GM12878 (cell line): ENCODE measurements around the gene SLU7. TPM values are rescaled to one million over a fixed set of nuclear protein-coding genes. Genes with fewer than 3 reads are reported as not detected.

Experiments used
- ATF3 ChIP-seq: IDR thresholded peaks from 2 replicates; pipeline ENCODE4 v1.6.1; 2011; ENCODE audit warnings: low read depth, mild to moderate bottlenecking, low read length, moderate library complexity, borderline replicate concordance; ENCODE audit errors: extremely low read depth
- BCL11A ChIP-seq: IDR thresholded peaks from 2 replicates; pipeline ENCODE4 v1.6.1; 2011; ENCODE audit warnings: low read depth, low read length
- BCL3 ChIP-seq: IDR thresholded peaks from 2 replicates; pipeline ENCODE4 v1.6.1; 2011; ENCODE audit warnings: borderline replicate concordance, low read depth, mild to moderate bottlenecking, moderate library complexity, low read length; ENCODE audit not compliant: insufficient read depth, poor library complexity, severe bottlenecking
- CBFB ChIP-seq: IDR thresholded peaks from 2 replicates; pipeline ENCODE4 v1.6.1; 2016; ENCODE audit warnings: antibody characterized with exemption, low read depth
- CHD2 ChIP-seq: IDR thresholded peaks from 2 replicates; pipeline ENCODE4 v1.6.1; 2011; ENCODE audit warnings: low read depth, low read length, improper control_type of control experiment, borderline replicate concordance
- CHD4 ChIP-seq: fragments of 200-600 bp; sonication (generic); IDR thresholded peaks from 2 replicates; pipeline ENCODE4 v1.6.1; 2016; ENCODE audit warnings: mild to moderate bottlenecking
- ELK1 ChIP-seq: IDR thresholded peaks from 2 replicates; pipeline ENCODE4 v1.6.1; 2012; ENCODE audit warnings: low read depth, low read length, improper control_type of control experiment
- FOXK2 ChIP-seq: fragments of 450-650 bp; IDR thresholded peaks from 2 replicates; pipeline ENCODE4 v1.6.1; 2017; ENCODE audit warnings: mild to moderate bottlenecking, moderate library complexity
- MAX ChIP-seq: IDR thresholded peaks from 2 replicates; pipeline ENCODE4 v1.6.1; 2012; ENCODE audit warnings: low read depth, low read length, improper control_type of control experiment
- MYB ChIP-seq: fragments of 150-350 bp; IDR thresholded peaks from 2 replicates; pipeline ENCODE4 v1.6.1; 2014; ENCODE audit warnings: mild to moderate bottlenecking, low read depth, low read length, borderline replicate concordance
- NFYB ChIP-seq: IDR thresholded peaks from 2 replicates; pipeline ENCODE4 v1.6.1; 2011; ENCODE audit warnings: low read depth, mild to moderate bottlenecking, low read length, improper control_type of control experiment, moderate library complexity; ENCODE audit not compliant: insufficient read depth
- NRF1 ChIP-seq: conservative IDR thresholded peaks from 2 replicates; pipeline ENCODE4 v1.6.1; 2011; ENCODE audit warnings: mild to moderate bottlenecking, low read depth, low read length, improper control_type of control experiment
- RB1 ChIP-seq: fragments of 450-650 bp; formaldehyde crosslinking; IDR thresholded peaks from 2 replicates; pipeline ENCODE4 v1.6.1; 2017; ENCODE audit warnings: mild to moderate bottlenecking, borderline replicate concordance
- RCOR1 ChIP-seq: conservative IDR thresholded peaks from 2 replicates; pipeline ENCODE4 v1.6.1; 2012; ENCODE audit warnings: low read depth, low read length, improper control_type of control experiment
- RFX5 ChIP-seq: IDR thresholded peaks from 2 replicates; pipeline ENCODE4 v1.6.1; 2011; ENCODE audit warnings: low read depth, low read length, improper control_type of control experiment
- SIX5 ChIP-seq: IDR thresholded peaks from 2 replicates; pipeline ENCODE4 v1.6.1; 2011; ENCODE audit warnings: mild to moderate bottlenecking, low read depth, low read length, moderate library complexity; ENCODE audit not compliant: severe bottlenecking
- SRF ChIP-seq, 2 experiments: IDR thresholded peaks; 2 replicates each; pipeline ENCODE4 v1.6.1; 2011; ENCODE audit warnings: low read depth in 2 of 2, low read length in 2 of 2, mild to moderate bottlenecking in 1 of 2, moderate library complexity in 1 of 2
- TAF1 ChIP-seq: IDR thresholded peaks from 2 replicates; pipeline ENCODE4 v1.6.1; 2011; ENCODE audit warnings: mild to moderate bottlenecking, low read depth, low read length, borderline replicate concordance
- TARDBP ChIP-seq: IDR thresholded peaks from 2 replicates; pipeline ENCODE4 v1.6.1; 2016; ENCODE audit warnings: borderline replicate concordance
- TBL1XR1 ChIP-seq: IDR thresholded peaks from 2 replicates; pipeline ENCODE4 v1.6.1; 2012; ENCODE audit warnings: low read depth, low read length, improper control_type of control experiment
- ZNF207 ChIP-seq: fragments of 450-650 bp; IDR thresholded peaks from 2 replicates; pipeline ENCODE4 v1.6.1; 2014; ENCODE audit warnings: antibody characterized with exemption, mild to moderate bottlenecking, borderline replicate concordance
- ZNF687 ChIP-seq: fragments of 450-650 bp; IDR thresholded peaks from 2 replicates; pipeline ENCODE4 v1.6.1; 2017; ENCODE audit warnings: mild to moderate bottlenecking, moderate library complexity
- polyA plus RNA-seq, 11 experiments: library from polyadenylated mRNA; depleted of rRNA in 4 of 11; unstranded in 6 of 11; stranded (reverse) in 5 of 11; fragments of >200 nt; fragmentation: Nextera tagmentation in 4 of 11; fragmentation: Illumina TruSeq in 1 of 11; extraction: Ambion mirVana in 4 of 11; extraction: Trizol in 1 of 11; gene quantifications; 1 replicate in 1 of 11; 2 replicates in 10 of 11; pipeline versions ENCODE4 v1.2.1 to v1.2.3, GENCODE V29; 2011 to 2016; ENCODE audit warnings: inconsistent platforms in 2 of 11, missing spikeins in 2 of 11, low read depth in 1 of 11
- total RNA-seq, 4 experiments: library from RNA; depleted of rRNA in 3 of 4; stranded (reverse); fragments of >200 nt in 3 of 4; fragmentation: Illumina TruSeq in 1 of 4; extraction: Trizol in 1 of 4; gene quantifications; 2 replicates each; pipeline versions ENCODE4 v1.2.1 to v1.2.3, GENCODE V29; 2013 to 2021

SLU7 gene
- total and polyA plus RNA-seq, 10 of the 15 experiments (the other 5 are each of a cell fraction or from before 2014, with no cell fraction given): 32.7 to 55.2 (median 46.6) TPM

- TF ChIP-seq ZNF687 (peak; percentile 90), TAF1 (peak; percentile 91), TBL1XR1 (peak; percentile 84), SIX5 (peak; percentile 14), ATF3 (no peak), SRF (IDR thresholded peaks at IDR 0.05; ENCODE audit: low read depth in 2 of 2, low read length in 2 of 2) (0 out of 4 replicates have a peak, but pooled peaks of 1 of the 2 experiments have one; percentile 33), CHD2 (peak; percentile 19; the same call in 1 of the 2 replicates), MAX (no peak), RCOR1 (no peak), BCL11A (peak; percentile 88), BCL3 (peak; percentile 97), MYB (peak; percentile 90; the same call in 1 of the 2 replicates), TARDBP (no peak; the same call in 1 of the 2 replicates), NRF1 (peak; percentile 9; the same call in 1 of the 2 replicates), ELK1 (no peak; the same call in none of the 2 replicates), CHD4 (0 out of 2 replicates have a peak, but pooled peaks have one; percentile 77), FOXK2 (no peak), RB1 (peak; percentile 65; the same call in 1 of the 2 replicates), NFYB (peak; percentile 51; the same call in 1 of the 2 replicates), RFX5 (no peak), CBFB (peak; percentile 79), ZNF207 (no peak; the same call in none of the 2 replicates)
These were observed 48.9 kb upstream of the SLU7 start (continued) for GRCh38 chr5:160467555-160468362.
